GM10248 (cell line): ENCODE data around the gene LSMEM2.
A peak's percentile ranks its signal among the peaks of the same experiment; 100 is the strongest.

Experiments
- CTCF ChIA-PET: fragments of 300-600 bp; sonication (Branson Sonifier 250); formaldehyde crosslinking; extraction: SDS; loops from one replicate; lab custom pipeline; 2021; ENCODE audit warnings: antibody characterized with exemption; lab: Yijun Ruan, JAX
- POLR2A ChIA-PET: fragments of 350-650 bp; sonication (Branson Sonifier 250); formaldehyde crosslinking; extraction: SDS; loops from one replicate; lab custom pipeline; 2020; ENCODE audit warnings: antibody characterized with exemption; lab: Yijun Ruan, JAX
- DNase-seq: peaks from one replicate; pipeline ENCODE4 v3.0.0; 2012; ENCODE audit errors: extremely low spot score
- CTCF ChIP-seq: IDR thresholded peaks from 2 replicates; pipeline ENCODE4 v1.5.1; 2012; ENCODE audit warnings: mild to moderate bottlenecking, low read depth; ENCODE audit errors: extremely low read depth, missing control alignments, control extremely low read depth

Gene LSMEM2

GRCh38 chr3:50325113-50325480 is 46.2 kb downstream of the LSMEM2 start:
- no peak for TF ChIP-seq CTCF
- ChIA-PET POLR2A (no interaction called here), CTCF (interaction anchor here (0.6 to 3.9 kb wide), 18 partner anchors 9 to 267 kb away, joined by 3 to 41 read pairs (median 4); partner anchors contain the start of genes GNAI2, HYAL3, NAA80 and RASSF1)
- DNase-seq = no peak

GRCh38 chr3:50325497-50326181 is 46.8 kb downstream of the LSMEM2 start:
- no peak for TF ChIP-seq CTCF
- POLR2A ChIA-PET = interaction anchor here (0.6 kb wide), 1 partner anchor 62 kb away, joined by 5 read pairs; no protein-coding TSS in a partner anchor
- CTCF ChIA-PET = interaction anchor here (0.6 to 3.9 kb wide), 11 partner anchors 11 to 90 kb away, joined by 3 to 41 read pairs (median 5); partner anchors contain the start of genes GNAI2, HYAL3, LSMEM2 and NAA80
- no peak for DNase-seq

- ChIA-PET POLR2A (interaction anchor here (0.6 kb wide), 1 partner anchor 63 kb away, joined by 5 read pairs; no protein-coding TSS in a partner anchor), CTCF (interaction anchor here (1.0 to 3.9 kb wide), 3 partner anchors 10 to 48 kb away, joined by 3 to 23 read pairs (median 3); partner anchors contain the start of genes HYAL3, LSMEM2 and NAA80)
- no peak for DNase-seq
- no peak for TF ChIP-seq CTCF
Observed at GRCh38 chr3:50326182-50326541, 47.3 kb downstream of the LSMEM2 start.

DNA sequence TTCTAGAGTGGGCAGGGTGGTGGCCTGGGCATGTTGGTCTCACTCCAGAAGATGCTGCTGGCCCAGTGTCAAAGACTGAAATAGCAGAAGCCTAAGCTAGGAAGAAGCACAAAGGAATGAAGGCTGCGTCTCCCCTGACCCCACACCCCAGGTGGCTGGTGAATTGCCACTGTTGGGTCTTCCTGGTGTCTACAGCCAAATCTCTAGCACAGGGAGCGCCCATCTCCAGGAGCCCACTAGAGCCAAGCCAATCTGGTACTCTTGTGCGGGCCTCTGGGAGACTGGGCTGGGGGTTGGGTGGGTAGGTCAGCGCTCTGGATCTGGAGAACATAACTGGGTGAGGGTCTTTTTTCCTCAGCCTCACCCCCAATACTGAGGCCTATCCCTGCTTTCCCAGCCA is 48.2 kb downstream of the LSMEM2 start:
- ChIA-PET POLR2A (interaction anchor here (1.2 to 2.5 kb wide), 3 partner anchors 10 to 92 kb away, joined by 4 to 30 read pairs (median 5); partner anchors contain the start of genes CYB561D2 and NPRL2), CTCF (interaction anchor here (1.1 to 1.4 kb wide), 5 partner anchors 8 to 81 kb away, joined by 3 to 5 read pairs (median 3); no protein-coding TSS in a partner anchor)
- TF ChIP-seq CTCF = no peak
- DNase-seq = no peak

DNA sequence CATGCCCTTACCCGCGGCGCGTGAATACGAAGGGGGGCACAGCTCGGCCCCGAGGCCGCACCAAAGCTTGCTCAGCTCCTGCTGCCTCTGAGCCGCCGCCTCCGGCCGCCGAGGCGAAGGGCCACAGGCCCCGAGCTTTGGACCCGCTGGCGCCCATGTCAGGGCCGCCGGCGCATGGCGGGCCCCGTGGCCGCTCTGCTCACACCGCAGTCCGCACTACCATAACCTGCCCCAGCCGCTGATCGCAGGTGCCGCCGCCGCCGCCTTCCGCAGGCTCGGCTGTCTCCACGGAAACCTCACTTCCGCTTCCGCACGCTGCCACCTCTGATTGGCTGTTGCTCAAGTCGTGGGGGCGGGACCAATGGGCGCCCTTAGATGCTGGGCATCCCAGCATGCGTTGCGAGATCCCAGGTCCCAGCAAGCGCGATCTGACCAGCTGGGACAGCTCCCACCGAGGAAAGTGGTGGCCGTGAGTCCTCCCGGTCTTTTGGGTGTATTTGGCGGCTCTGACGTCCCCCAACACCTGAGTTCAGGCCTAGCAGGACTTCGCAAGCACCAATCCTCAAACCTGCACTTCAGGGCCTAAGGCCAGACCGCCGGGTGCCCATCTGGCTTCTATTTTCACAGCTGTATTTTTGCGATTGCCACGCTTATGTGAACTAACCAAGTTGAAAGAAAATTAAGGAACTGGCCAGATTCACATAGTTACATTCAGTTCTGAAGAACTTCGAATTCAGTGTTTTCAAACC is 49.2 kb downstream of the LSMEM2 start, which contains the start of gene TUSC2:
TUSC2 (minus strand) TSS at position 281 of the 749 bp plus-strand sequence; CDS start at position 157, 124 bp downstream.
- no peak for TF ChIP-seq CTCF
- DNase-seq = peak; percentile 97
- CTCF ChIA-PET = interaction anchor here (1.0 to 2.7 kb wide), 11 partner anchors 8 to 82 kb away, joined by 3 to 5 read pairs (median 3); no protein-coding TSS in a partner anchor
- POLR2A ChIA-PET = interaction anchor here (0.7 to 2.5 kb wide), 5 partner anchors 9 to 109 kb away, joined by 4 to 30 read pairs (median 5); partner anchors contain the start of genes CYB561D2 and NPRL2

DNA sequence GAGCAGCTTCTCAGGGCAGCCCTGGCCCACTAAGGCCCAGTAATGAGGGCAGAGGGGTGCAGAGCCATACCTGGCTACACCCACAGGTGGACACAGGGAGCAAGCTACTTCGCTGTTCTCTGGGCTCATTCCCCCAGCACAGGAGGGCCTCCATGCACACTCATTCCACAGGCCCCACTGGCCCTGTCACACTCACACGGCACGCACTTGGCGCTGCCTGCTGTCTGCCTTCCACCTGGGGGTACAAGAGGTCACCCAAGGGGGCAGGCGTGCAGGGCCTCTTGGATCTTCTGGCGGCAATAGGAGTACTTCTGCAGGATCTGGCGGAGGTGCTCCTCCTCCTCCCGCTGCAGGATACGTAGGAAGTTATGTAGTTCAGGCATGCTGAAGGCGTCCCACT is 51.4 kb downstream of the LSMEM2 start:
- no peak for DNase-seq
- CTCF ChIA-PET = interaction anchor here (1.5 to 2.7 kb wide), 2 partner anchors 10 to 17 kb away, joined by 4 to 5 read pairs; no protein-coding TSS in a partner anchor
- POLR2A ChIA-PET = no interaction called here
- no peak for TF ChIP-seq CTCF
